OCI-LY7 (cell line): ENCODE data around the gene GALNT7.

Experiments
- EZH2phosphoT487 ChIP-seq: fragments of 200-600 bp; sonication (generic); IDR thresholded peaks from 2 replicates; pipeline ENCODE4 v1.6.1; 2018; ENCODE audit warnings: low read depth, borderline replicate concordance, mild to moderate bottlenecking, mixed run types, antibody characterized with exemption, low read length, moderate library complexity, mixed read lengths
- TF ChIP-seq, protein P1 (sequence below): fragments of 200-600 bp; sonication (generic); conservative IDR thresholded peaks from 2 replicates; pipeline ENCODE4 v1.5.1; 2014; ENCODE audit warnings: mild to moderate bottlenecking, antibody characterized with exemption, low read length, moderate library complexity, mixed read lengths

DNA sequence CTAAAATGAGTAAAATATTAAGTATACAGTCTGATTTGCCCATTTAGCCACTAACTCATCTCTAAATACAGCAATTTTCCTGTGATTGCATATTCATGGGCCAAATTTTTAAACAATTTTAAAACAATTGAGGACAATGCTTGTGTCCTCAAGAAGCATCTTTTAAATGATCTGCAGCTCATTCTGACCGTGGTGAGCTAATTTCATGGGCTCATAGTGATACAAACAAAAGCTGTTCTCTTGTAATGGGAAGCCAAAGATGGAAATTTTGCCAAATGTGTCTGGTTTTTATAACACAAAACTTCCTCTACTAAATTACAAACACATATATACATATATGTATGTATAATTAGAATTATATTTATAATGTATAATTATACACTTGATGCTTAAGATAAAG is 125.8 kb downstream of the GALNT7 start:
- TF ChIP-seq, protein P1, sequence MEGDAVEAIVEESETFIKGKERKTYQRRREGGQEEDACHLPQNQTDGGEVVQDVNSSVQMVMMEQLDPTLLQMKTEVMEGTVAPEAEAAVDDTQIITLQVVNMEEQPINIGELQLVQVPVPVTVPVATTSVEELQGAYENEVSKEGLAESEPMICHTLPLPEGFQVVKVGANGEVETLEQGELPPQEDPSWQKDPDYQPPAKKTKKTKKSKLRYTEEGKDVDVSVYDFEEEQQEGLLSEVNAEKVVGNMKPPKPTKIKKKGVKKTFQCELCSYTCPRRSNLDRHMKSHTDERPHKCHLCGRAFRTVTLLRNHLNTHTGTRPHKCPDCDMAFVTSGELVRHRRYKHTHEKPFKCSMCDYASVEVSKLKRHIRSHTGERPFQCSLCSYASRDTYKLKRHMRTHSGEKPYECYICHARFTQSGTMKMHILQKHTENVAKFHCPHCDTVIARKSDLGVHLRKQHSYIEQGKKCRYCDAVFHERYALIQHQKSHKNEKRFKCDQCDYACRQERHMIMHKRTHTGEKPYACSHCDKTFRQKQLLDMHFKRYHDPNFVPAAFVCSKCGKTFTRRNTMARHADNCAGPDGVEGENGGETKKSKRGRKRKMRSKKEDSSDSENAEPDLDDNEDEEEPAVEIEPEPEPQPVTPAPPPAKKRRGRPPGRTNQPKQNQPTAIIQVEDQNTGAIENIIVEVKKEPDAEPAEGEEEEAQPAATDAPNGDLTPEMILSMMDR, result no peak
- no peak for TF ChIP-seq EZH2phosphoT487
